HepG2 (cell line): ENCODE data around the gene MYADML2. TPM values are rescaled to one million over a fixed set of nuclear protein-coding genes. Genes with fewer than 3 reads are reported as not detected.

Experiments used
- ATRX ChIP-seq: sonication (generic); formaldehyde crosslinking; IDR thresholded peaks from 2 replicates; pipeline ENCODE4 v1.4.0; 2020; ENCODE audit warnings: missing genetic modification reagents, borderline replicate concordance
- FOXO1 ChIP-seq: sonication (generic); formaldehyde crosslinking; IDR thresholded peaks from 2 replicates; pipeline ENCODE4 v1.4.0; 2020; ENCODE audit warnings: missing genetic modification reagents
- HDAC2 ChIP-seq: sonication (generic); formaldehyde crosslinking; IDR thresholded peaks from 2 replicates; pipeline ENCODE4 v1.4.0; 2020; ENCODE audit warnings: missing genetic modification reagents
- HMG20B ChIP-seq: conservative IDR thresholded peaks from 2 replicates; pipeline ENCODE4 v1.6.1; 2016; ENCODE audit warnings: missing genetic modification reagents, missing compliant biosample characterization
- HMGA1 ChIP-seq: sonication (generic); formaldehyde crosslinking; conservative IDR thresholded peaks from 2 replicates; pipeline ENCODE4 v1.4.0; 2020; ENCODE audit warnings: missing genetic modification reagents
- NFKBIZ ChIP-seq: IDR thresholded peaks from 2 replicates; pipeline ENCODE4 v1.6.1; 2018; ENCODE audit warnings: missing genetic modification reagents, missing compliant biosample characterization
- PLRG1 ChIP-seq: fragments of 450-650 bp; conservative IDR thresholded peaks from 2 replicates; pipeline ENCODE4 v1.6.1; 2016
- SIX1 ChIP-seq: sonication (generic); formaldehyde crosslinking; IDR thresholded peaks from 2 replicates; pipeline ENCODE4 v1.4.0; 2020; ENCODE audit warnings: missing genetic modification reagents, borderline replicate concordance
- TARDBP ChIP-seq: sonication (generic); formaldehyde crosslinking; IDR thresholded peaks from 2 replicates; pipeline ENCODE4 v1.8.0; 2022; ENCODE audit warnings: mild to moderate bottlenecking, missing genetic modification reagents
- TBP ChIP-seq: sonication (generic); formaldehyde crosslinking; IDR thresholded peaks from 2 replicates; pipeline ENCODE4 v1.5.0; 2020; ENCODE audit warnings: missing genetic modification reagents
- TCF12 ChIP-seq, 2 experiments: fragments of 450-650 bp in 1 of 2; sonication (generic) in 1 of 2; formaldehyde crosslinking in 1 of 2; IDR thresholded peaks; 2 replicates each; pipeline versions ENCODE4 v1.6.1 to v1.8.0; 2017 to 2022; ENCODE audit warnings: antibody characterized with exemption in 1 of 2, mild to moderate bottlenecking in 1 of 2, missing genetic modification reagents in 1 of 2, moderate library complexity in 1 of 2
- ZBTB39 ChIP-seq: sonication (generic); formaldehyde crosslinking; IDR thresholded peaks from 2 replicates; pipeline ENCODE4 v1.5.0; 2020; ENCODE audit warnings: missing genetic modification reagents
- ZBTB7A ChIP-seq: sonication (generic); formaldehyde crosslinking; IDR thresholded peaks from 2 replicates; pipeline ENCODE4 v1.8.0; 2022; ENCODE audit warnings: mild to moderate bottlenecking, missing genetic modification reagents
- ZNF234 ChIP-seq: sonication (generic); formaldehyde crosslinking; conservative IDR thresholded peaks from 2 replicates; pipeline ENCODE4 v1.5.1; 2020; ENCODE audit warnings: mild to moderate bottlenecking, missing genetic modification reagents
- ZNF3 ChIP-seq: IDR thresholded peaks from 2 replicates; pipeline ENCODE4 v1.7.0; 2017; ENCODE audit warnings: inconsistent platforms
- ZNF33B ChIP-seq: sonication (generic); formaldehyde crosslinking; IDR thresholded peaks from 2 replicates; pipeline ENCODE4 v1.5.1; 2020; ENCODE audit warnings: mild to moderate bottlenecking, missing genetic modification reagents
- ZNF598 ChIP-seq: sonication (generic); formaldehyde crosslinking; IDR thresholded peaks from 2 replicates; pipeline ENCODE4 v1.5.1; 2020; ENCODE audit warnings: mild to moderate bottlenecking, missing genetic modification reagents, borderline replicate concordance
- ZUFSP ChIP-seq: sonication (generic); formaldehyde crosslinking; IDR thresholded peaks from 2 replicates; pipeline ENCODE4 v1.9.0; 2021; ENCODE audit warnings: missing genetic modification reagents, mild to moderate bottlenecking, borderline replicate concordance
- polyA plus RNA-seq, 8 experiments: library from polyadenylated mRNA; depleted of rRNA in 3 of 8; stranded (reverse) in 7 of 8; unstranded in 1 of 8; fragments of >200 nt; fragmentation: Illumina TruSeq in 4 of 8; extraction: Trizol in 4 of 8; gene quantifications; 2 replicates each; pipeline versions ENCODE4 v1.2.1 to v1.2.3, GENCODE V29; 2011 to 2016; ENCODE audit warnings: low read depth in 4 of 8, missing spikeins in 1 of 8, mixed read lengths in 1 of 8; ENCODE audit not compliant: insufficient read depth in 1 of 8
- total RNA-seq, 5 experiments: library from RNA; depleted of rRNA; stranded (reverse); fragments of >200 nt; fragmentation: Illumina TruSeq; extraction: Trizol; gene quantifications; 2 replicates each; pipeline ENCODE4 v1.2.3, GENCODE V29; 2016; ENCODE audit warnings: low read depth in 1 of 5
- TF ChIP-seq, protein P1 (sequence below): sonication (generic); formaldehyde crosslinking; IDR thresholded peaks from 2 replicates; pipeline ENCODE4 v1.4.0; 2020; ENCODE audit warnings: low read depth, missing genetic modification reagents
- TF ChIP-seq, protein P2 (sequence below): sonication (generic); formaldehyde crosslinking; IDR thresholded peaks from 2 replicates; pipeline ENCODE4 v1.4.0; 2020; ENCODE audit warnings: missing genetic modification reagents; ENCODE audit errors: not compliant biosample characterization

Gene MYADML2
- total and polyA plus RNA-seq, 2 of the 13 experiments (the other 11 are each of a cell fraction or from before 2014, with no cell fraction given): not detected

DNA sequence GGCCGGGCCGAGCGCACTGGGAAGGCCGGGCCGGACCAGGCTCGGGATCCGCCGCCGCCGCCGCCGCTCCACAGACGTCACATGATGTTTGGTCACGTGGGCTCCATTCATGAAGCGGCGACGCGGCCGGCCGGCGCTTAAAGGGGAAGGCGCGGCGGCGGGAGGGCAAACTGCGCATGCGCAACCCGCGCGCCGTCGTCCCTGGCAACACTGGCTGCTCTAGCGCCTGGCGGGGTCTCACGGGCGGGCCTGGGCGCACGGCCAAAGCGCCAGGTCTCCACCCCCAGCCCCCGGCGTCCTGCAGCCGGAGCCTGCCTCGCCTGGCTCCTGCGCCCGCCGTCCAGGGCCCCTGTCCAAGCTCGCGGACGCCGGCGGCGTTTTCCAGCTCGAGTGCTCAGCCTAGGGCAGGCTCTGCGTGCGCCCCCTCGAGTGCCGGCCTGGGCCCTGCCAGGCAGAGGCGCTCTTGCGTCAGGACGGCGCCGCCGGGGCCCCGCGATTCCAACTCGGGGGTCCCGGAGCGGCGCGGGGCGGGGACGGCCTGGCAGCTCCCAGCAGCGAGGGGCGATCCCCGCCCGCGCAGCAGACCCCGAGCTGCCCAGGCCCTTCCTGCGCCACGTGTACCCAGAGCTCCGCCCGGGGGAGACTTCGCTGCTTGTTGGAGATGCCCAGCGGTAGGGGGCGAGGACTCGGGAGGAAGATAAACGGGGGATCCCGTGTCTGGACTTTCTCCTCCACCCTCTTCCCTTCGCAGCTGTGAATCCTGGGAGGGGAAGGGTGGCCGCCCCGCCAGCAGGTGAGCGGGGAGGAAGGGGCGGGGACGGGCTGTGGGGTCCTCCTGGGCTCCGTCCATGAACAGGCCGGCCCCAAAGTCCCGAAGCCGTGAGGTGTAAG, 19.1 kb downstream of the MYADML2 start, which contains the start of gene MAFG (continued):
- TF ChIP-seq ZNF234 (CRISPR knock-in tag): no peak
- no peak for TF ChIP-seq ZNF3
- peak; percentile 35 for TF ChIP-seq FOXO1 (CRISPR knock-in tag)
- no peak for TF ChIP-seq NFKBIZ
- no peak for TF ChIP-seq HMGA1 (CRISPR knock-in tag)
- TF ChIP-seq HMG20B (CRISPR knock-in tag): no peak
- no peak for TF ChIP-seq ATRX (CRISPR knock-in tag)
- no peak for TF ChIP-seq SIX1 (CRISPR knock-in tag)
- TF ChIP-seq TCF12 (IDR thresholded peaks at IDR 0.05): no peak
- peak; percentile 80; the same call in 1 of the 2 replicates for TF ChIP-seq TCF12 (CRISPR knock-in tag; IDR thresholded peaks at IDR 0.05)
- TF ChIP-seq ZNF598 (CRISPR knock-in tag): peak; percentile 69
- TF ChIP-seq TBP (CRISPR knock-in tag): peak; percentile 82; the same call in 1 of the 2 replicates
- peak; percentile 91 for TF ChIP-seq ZNF33B (CRISPR knock-in tag)
- TF ChIP-seq, protein P1, sequence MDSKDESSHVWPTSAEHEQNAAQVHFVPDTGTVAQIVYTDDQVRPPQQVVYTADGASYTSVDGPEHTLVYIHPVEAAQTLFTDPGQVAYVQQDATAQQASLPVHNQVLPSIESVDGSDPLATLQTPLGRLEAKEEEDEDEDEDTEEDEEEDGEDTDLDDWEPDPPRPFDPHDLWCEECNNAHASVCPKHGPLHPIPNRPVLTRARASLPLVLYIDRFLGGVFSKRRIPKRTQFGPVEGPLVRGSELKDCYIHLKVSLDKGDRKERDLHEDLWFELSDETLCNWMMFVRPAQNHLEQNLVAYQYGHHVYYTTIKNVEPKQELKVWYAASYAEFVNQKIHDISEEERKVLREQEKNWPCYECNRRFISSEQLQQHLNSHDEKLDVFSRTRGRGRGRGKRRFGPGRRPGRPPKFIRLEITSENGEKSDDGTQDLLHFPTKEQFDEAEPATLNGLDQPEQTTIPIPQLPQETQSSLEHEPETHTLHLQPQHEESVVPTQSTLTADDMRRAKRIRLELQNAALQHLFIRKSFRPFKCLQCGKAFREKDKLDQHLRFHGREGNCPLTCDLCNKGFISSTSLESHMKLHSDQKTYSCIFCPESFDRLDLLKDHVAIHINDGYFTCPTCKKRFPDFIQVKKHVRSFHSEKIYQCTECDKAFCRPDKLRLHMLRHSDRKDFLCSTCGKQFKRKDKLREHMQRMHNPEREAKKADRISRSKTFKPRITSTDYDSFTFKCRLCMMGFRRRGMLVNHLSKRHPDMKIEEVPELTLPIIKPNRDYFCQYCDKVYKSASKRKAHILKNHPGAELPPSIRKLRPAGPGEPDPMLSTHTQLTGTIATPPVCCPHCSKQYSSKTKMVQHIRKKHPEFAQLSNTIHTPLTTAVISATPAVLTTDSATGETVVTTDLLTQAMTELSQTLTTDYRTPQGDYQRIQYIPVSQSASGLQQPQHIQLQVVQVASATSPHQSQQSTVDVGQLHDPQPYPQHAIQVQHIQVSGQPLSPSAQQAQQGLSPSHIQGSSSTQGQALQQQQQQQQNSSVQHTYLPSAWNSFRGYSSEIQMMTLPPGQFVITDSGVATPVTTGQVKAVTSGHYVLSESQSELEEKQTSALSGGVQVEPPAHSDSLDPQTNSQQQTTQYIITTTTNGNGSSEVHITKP (CRISPR knock-in tag): no peak
- no peak for TF ChIP-seq ZBTB39 (CRISPR knock-in tag)
- TF ChIP-seq, protein P2, sequence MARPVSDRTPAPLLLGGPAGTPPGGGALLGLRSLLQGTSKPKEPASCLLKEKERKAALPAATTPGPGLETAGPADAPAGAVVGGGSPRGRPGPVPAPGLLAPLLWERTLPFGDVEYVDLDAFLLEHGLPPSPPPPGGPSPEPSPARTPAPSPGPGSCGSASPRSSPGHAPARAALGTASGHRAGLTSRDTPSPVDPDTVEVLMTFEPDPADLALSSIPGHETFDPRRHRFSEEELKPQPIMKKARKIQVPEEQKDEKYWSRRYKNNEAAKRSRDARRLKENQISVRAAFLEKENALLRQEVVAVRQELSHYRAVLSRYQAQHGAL (CRISPR knock-in tag): peak; percentile 50
- peak; percentile 24 for TF ChIP-seq HDAC2 (CRISPR knock-in tag)
- no peak for TF ChIP-seq PLRG1
- no peak for TF ChIP-seq ZUFSP (CRISPR knock-in tag)
- TF ChIP-seq ZBTB7A: peak; percentile 60
- TF ChIP-seq TARDBP (CRISPR knock-in tag): 0 out of 2 replicates have a peak, but pooled peaks have one; percentile 25
